SH-SY5Y (cell line): ENCODE data around the gene PRC1.

Source experiments
- GATA2 ChIP-seq: IDR thresholded peaks from 2 replicates; pipeline ENCODE4 v1.6.1; 2011; ENCODE audit warnings: mild to moderate bottlenecking, low read depth, low read length
- GATA3 ChIP-seq: IDR thresholded peaks from 2 replicates; pipeline ENCODE4 v1.6.1; 2011; ENCODE audit warnings: low read depth, mild to moderate bottlenecking, low read length, moderate library complexity

DNA sequence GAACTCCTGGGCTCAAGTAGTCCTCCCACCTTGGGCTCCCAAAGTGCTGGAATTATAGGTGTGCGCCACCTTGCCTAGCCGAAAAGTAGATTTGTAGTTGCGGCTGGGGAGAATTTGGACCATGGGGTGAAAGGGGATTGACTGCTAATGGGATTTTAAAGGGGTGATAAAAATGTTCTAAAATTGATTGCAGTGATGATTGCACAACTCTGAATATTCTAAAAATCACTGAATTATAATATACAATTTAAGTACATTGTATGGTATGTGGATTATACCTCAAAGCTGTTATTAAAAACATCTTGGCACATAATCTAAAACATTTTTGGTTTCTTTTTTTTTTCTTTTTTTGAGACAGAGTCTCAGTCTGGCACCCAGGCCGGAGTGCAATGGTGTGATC, 3.9 kb downstream of the PRC1 start:
- TF ChIP-seq GATA3: no peak
- TF ChIP-seq GATA2: no peak
